ENCODE data around the gene TRIM77. TPM values are rescaled to one million over a fixed set of nuclear protein-coding genes. Genes with fewer than 3 reads are reported as not detected.

The TRIM77 gene
- polyA plus RNA-seq, 3 donors, result not detected

Other genes with a start within 250 kb of the TRIM77 start
- gene NOX4, start 218.9 kb upstream of the TRIM77 start, polyA plus RNA-seq (ENCODE audit: insufficient read length in 3 of 3), result 10 to 100 TPM; 40.7 to 45.2 (median 42.0) TPM
- not detected for gene TRIM49, start 98.3 kb downstream of the TRIM77 start, polyA plus RNA-seq (ENCODE audit: insufficient read length in 3 of 3)
- not detected for gene TRIM64B, start 168.2 kb downstream of the TRIM77 start, polyA plus RNA-seq (ENCODE audit: insufficient read length in 3 of 3)
- gene TRIM49D1, start 211.9 kb downstream of the TRIM77 start, polyA plus RNA-seq (ENCODE audit: insufficient read length in 3 of 3), result not detected
- gene TRIM49D2, start 213.8 kb downstream of the TRIM77 start, polyA plus RNA-seq (ENCODE audit: insufficient read length in 3 of 3), result not detected